ENCODE measurements around the gene MAPK1.

- TF ChIP-seq, protein P1, sequence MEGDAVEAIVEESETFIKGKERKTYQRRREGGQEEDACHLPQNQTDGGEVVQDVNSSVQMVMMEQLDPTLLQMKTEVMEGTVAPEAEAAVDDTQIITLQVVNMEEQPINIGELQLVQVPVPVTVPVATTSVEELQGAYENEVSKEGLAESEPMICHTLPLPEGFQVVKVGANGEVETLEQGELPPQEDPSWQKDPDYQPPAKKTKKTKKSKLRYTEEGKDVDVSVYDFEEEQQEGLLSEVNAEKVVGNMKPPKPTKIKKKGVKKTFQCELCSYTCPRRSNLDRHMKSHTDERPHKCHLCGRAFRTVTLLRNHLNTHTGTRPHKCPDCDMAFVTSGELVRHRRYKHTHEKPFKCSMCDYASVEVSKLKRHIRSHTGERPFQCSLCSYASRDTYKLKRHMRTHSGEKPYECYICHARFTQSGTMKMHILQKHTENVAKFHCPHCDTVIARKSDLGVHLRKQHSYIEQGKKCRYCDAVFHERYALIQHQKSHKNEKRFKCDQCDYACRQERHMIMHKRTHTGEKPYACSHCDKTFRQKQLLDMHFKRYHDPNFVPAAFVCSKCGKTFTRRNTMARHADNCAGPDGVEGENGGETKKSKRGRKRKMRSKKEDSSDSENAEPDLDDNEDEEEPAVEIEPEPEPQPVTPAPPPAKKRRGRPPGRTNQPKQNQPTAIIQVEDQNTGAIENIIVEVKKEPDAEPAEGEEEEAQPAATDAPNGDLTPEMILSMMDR (IDR thresholded peaks at IDR 0.05): no peak
- TF ChIP-seq POLR2A (IDR thresholded peaks at IDR 0.05): no peak
These were observed 6.1 kb downstream of the MAPK1 start for GRCh38 chr22:21861264-21861848.

All from esophagus squamous epithelium (tissue), 4 donors.